Naive thymus-derived CD4-positive, alpha-beta T cell (primary cell): ENCODE data around the gene METAP2. TPM values are rescaled to one million over a fixed set of nuclear protein-coding genes. Genes with fewer than 3 reads are reported as not detected.
"Not testable (repeated sequence)": the region's sequence is repeated elsewhere in the genome, so short reads cannot be mapped to it uniquely, and the experiment has no call there.

Experiments used
- ATAC-seq: fragments of 150-1000 bp; cut with Tn5 transposase; 2 replicates; pipeline ENCODE4 v1.10.0; 2021; ENCODE audit warnings: mild to moderate bottlenecking, moderate library complexity
- CTCF ChIA-PET: fragments of 350-600 bp; sonication (Branson Sonifier 250); formaldehyde crosslinking; loops from one replicate; lab custom pipeline; 2021; ENCODE audit warnings: antibody characterized with exemption; lab: Charles Lee
- POLR2A ChIA-PET: fragments of 350-600 bp; sonication (Branson Sonifier 250); formaldehyde crosslinking; loops from one replicate; lab custom pipeline; 2021; ENCODE audit warnings: antibody characterized with exemption, inconsistent platforms; lab: Charles Lee
- DNase-seq, 9 donors: peaks; one replicate each; pipeline versions ENCODE4 v3.0.0 to v3.0.0-alpha.2; 2020 to 2022; ENCODE audit warnings: mixed read lengths in 1 of 9
- H3K27ac ChIP-seq: one replicate; pipeline ENCODE4 v1.7.0; 2013; ENCODE audit warnings: mild to moderate bottlenecking, low read depth, low read length, moderate library complexity
- H3K27me3 ChIP-seq, 2 donors: one replicate each; pipeline ENCODE4 v1.7.0; 2013; ENCODE audit warnings: low read length in 2 of 2, mild to moderate bottlenecking in 2 of 2, moderate library complexity in 2 of 2; ENCODE audit not compliant: control insufficient read depth in 2 of 2, insufficient read depth in 2 of 2
- H3K36me3 ChIP-seq, 3 experiments: 1 replicate in 2 of 3; 2 replicates in 1 of 3; pipeline ENCODE4 v1.7.0; 2013; ENCODE audit warnings: low read length in 3 of 3, mild to moderate bottlenecking in 3 of 3, moderate library complexity in 1 of 3; ENCODE audit not compliant: insufficient read depth in 3 of 3, control insufficient read depth in 2 of 3
- H3K4me1 ChIP-seq, 2 donors: one replicate each; pipeline ENCODE4 v1.7.0; 2013; ENCODE audit warnings: low read length in 2 of 2, mild to moderate bottlenecking in 2 of 2, moderate library complexity in 1 of 2; ENCODE audit not compliant: control insufficient read depth in 2 of 2, insufficient read depth in 2 of 2
- H3K4me3 ChIP-seq: 2 replicates; pipeline ENCODE4 v1.7.0; 2013; ENCODE audit warnings: mild to moderate bottlenecking, low read length
- H3K9me3 ChIP-seq, 3 experiments: 1 replicate in 2 of 3; 2 replicates in 1 of 3; pipeline ENCODE4 v1.7.0; 2013; ENCODE audit warnings: low read length in 3 of 3; ENCODE audit not compliant: control insufficient read depth in 2 of 3
- H3K27ac Mint-ChIP-seq, 9 donors: one replicate each; pipeline ENCODE4 v1.8.0; 2020 to 2022; ENCODE audit warnings: mixed read lengths in 9 of 9, mild to moderate bottlenecking in 8 of 9, moderate library complexity in 5 of 9, inconsistent platforms in 2 of 9
- H3K27me3 Mint-ChIP-seq, 5 donors: one replicate each; pipeline ENCODE4 v1.8.0; 2021 to 2022; ENCODE audit warnings: mixed read lengths in 5 of 5, mild to moderate bottlenecking in 1 of 5
- H3K36me3 Mint-ChIP-seq, 5 donors: one replicate each; pipeline ENCODE4 v1.8.0; 2020 to 2022; ENCODE audit warnings: mixed read lengths in 5 of 5, mild to moderate bottlenecking in 3 of 5, inconsistent platforms in 1 of 5
- H3K4me1 Mint-ChIP-seq, 7 donors: one replicate each; pipeline ENCODE4 v1.8.0; 2020 to 2022; ENCODE audit warnings: mixed read lengths in 7 of 7, mild to moderate bottlenecking in 3 of 7, inconsistent platforms in 1 of 7
- H3K4me3 Mint-ChIP-seq, 10 donors: one replicate each; pipeline ENCODE4 v1.8.0; 2020 to 2022; ENCODE audit warnings: mild to moderate bottlenecking in 10 of 10, mixed read lengths in 10 of 10, moderate library complexity in 6 of 10, inconsistent platforms in 2 of 10
- H3K9me3 Mint-ChIP-seq, 11 donors: one replicate each; pipeline ENCODE4 v1.8.0; 2020 to 2022; ENCODE audit warnings: mixed read lengths in 11 of 11, mild to moderate bottlenecking in 4 of 11, inconsistent platforms in 1 of 11, moderate library complexity in 1 of 11
- intact Hi-C, 2 donors: fragments of 100-400 bp; cut with micrococcal nuclease; formaldehyde crosslinking; loops; one replicate each; pipeline ENCODE4 v1.15.1; 2023
- polyA plus RNA-seq, 2 donors: library from polyadenylated mRNA; unstranded; fragments of 300-500 nt; fragmentation: Illumina TruSeq; gene quantifications; one replicate each; pipeline ENCODE4 v1.2.3, GENCODE V29; 2021
- total RNA-seq, 6 experiments: library from RNA in 5 of 6; stranded (reverse) in 5 of 6; gene quantifications; 1 replicate in 5 of 6; 2 replicates in 1 of 6; pipeline ENCODE4 v1.2.3 and lab custom pipeline; 2021 to 2026

Gene METAP2
- total and polyA plus RNA-seq, 7 experiments from 2014 or later = 37.8 to 79.9 (median 50.2) TPM

DNA sequence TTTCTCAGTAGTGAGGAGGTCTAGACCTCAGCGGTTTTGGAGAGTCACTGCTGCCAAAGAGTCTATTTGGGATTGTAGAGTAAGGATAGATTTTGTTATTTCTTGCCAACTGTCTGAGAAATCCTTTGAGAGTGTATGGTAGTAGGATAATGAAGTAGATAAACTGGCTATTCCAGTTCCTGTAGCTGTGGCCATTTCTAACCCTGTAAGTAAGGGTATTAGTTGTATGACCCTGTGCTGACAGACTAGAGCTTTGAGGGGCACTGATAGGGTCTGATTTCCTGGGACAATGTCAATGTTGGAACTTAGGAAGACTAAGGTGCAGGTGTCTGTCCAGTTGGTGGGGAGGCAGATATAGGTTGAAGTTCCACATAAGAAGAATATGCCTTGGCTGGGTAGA is 24.3 kb upstream of the METAP2 start:
- H3K4me1 ChIP-seq, H3K36me3 ChIP-seq, POLR2A ChIA-PET, H3K9me3 ChIP-seq, H3K4me3 Mint-ChIP-seq, H3K4me3 ChIP-seq, H3K27ac ChIP-seq, H3K27ac Mint-ChIP-seq, H3K9me3 Mint-ChIP-seq, H3K27me3 ChIP-seq, ATAC-seq, intact Hi-C loops, H3K4me1 Mint-ChIP-seq, DNase-seq, H3K36me3 Mint-ChIP-seq, CTCF ChIA-PET: not testable (repeated sequence)
- peaks cover 23 to 43% (median 29%) of the 10 kb centered on the region in 5 donors for H3K27me3 Mint-ChIP-seq

DNA sequence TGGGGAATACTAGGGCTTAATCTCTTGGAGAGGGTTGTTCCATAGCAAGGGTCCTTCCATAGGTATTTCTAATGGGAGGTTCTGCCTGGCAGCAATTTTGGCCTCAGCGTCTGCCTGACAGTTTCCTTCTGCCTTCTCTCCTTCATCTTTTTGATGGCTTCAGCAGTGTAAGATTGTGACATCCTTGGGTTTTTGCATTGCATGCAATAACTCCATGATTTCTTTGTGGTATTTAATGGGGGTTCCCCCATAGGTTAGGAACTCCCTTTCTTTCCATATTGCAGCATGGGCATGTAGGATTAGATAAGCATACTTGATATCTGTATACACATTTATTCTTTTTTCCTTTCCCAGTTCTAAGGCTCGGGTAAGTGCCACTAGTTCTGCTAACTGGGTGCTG is 21.5 kb upstream of the METAP2 start:
- H3K4me1 ChIP-seq, H3K36me3 ChIP-seq, DNase-seq, ATAC-seq, H3K4me1 Mint-ChIP-seq, CTCF ChIA-PET, H3K9me3 ChIP-seq, intact Hi-C loops, H3K4me3 ChIP-seq, H3K27ac Mint-ChIP-seq, H3K27me3 ChIP-seq, POLR2A ChIA-PET, H3K27ac ChIP-seq, H3K4me3 Mint-ChIP-seq, H3K36me3 Mint-ChIP-seq: not testable (repeated sequence)
- peaks cover 0 to 19% (median 10%) of the 10 kb centered on the region in 11 donors for H3K9me3 Mint-ChIP-seq
- peaks cover under 1 to 28% (median 15%) of the 10 kb centered on the region in 5 donors for H3K27me3 Mint-ChIP-seq

DNA sequence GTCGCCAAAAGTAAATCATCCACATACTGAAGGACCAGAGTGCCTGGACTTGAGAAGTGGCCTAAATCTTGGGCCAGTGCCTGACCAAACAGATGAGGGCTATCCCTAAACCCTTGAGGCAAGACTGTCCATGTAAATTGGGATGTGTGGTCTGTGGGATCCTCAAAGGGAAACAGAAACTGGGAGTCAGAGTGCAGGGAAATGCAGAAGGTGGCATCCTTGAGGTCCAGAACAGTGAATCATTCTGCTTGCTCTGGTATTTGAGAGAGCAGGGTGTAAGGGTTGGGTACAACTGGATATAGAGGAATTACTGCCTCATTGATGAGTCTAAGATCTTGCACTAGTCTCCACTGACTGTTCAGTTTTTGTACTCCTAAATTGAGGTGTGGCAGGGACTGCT is 20.1 kb upstream of the METAP2 start:
- H3K27ac ChIP-seq, CTCF ChIA-PET, H3K4me3 Mint-ChIP-seq, H3K4me3 ChIP-seq, H3K36me3 ChIP-seq, H3K4me1 Mint-ChIP-seq, H3K27me3 ChIP-seq, DNase-seq, H3K4me1 ChIP-seq, ATAC-seq, POLR2A ChIA-PET, H3K27ac Mint-ChIP-seq, intact Hi-C loops: not testable (repeated sequence)
- H3K36me3 Mint-ChIP-seq = peaks cover 0 to 13% (median 3%) of the 10 kb centered on the region in 5 donors
- H3K9me3 Mint-ChIP-seq = peaks cover 0 to 32% (median 18%) of the 10 kb centered on the region in 11 donors
- H3K9me3 ChIP-seq = peaks cover 0 to 13% (median 0%) of the 10 kb centered on the region in 3 experiments
- H3K27me3 Mint-ChIP-seq = peaks cover 0 to 19% (median 14%) of the 10 kb centered on the region in 5 donors

DNA sequence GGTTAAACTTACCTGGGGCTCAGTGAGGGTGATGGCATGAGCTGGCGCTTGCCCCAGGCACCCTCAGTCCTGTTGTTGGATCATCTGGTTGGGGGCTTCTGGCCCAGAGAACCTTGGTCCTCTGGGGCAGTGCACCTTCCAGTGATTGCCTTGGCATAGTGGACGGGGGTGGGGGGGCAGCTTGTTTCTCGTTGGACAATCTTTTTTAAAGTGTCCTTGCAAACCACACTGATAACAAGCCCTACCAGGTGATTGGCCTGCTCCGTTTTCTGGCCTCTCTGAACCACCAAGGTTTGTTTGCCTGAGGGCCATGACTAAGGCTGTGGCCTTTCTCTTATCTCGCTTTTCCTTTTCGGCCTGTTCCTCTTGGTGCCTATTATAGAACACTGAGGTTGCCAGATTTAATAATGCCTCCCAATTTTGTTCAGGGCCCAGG is 19.2 kb upstream of the METAP2 start:
- DNase-seq, intact Hi-C loops, H3K27ac Mint-ChIP-seq, H3K27me3 ChIP-seq, H3K4me3 ChIP-seq, CTCF ChIA-PET, H3K4me3 Mint-ChIP-seq, ATAC-seq, POLR2A ChIA-PET, H3K27ac ChIP-seq, H3K4me1 Mint-ChIP-seq, H3K36me3 ChIP-seq, H3K4me1 ChIP-seq: not testable (repeated sequence)
- peaks cover 0 to 13% (median 3%) of the 10 kb centered on the region in 5 donors for H3K36me3 Mint-ChIP-seq
- peaks cover 0 to 13% (median 11%) of the 10 kb centered on the region in 5 donors for H3K27me3 Mint-ChIP-seq
- peaks cover 0 to 13% (median 0%) of the 10 kb centered on the region in 3 experiments for H3K9me3 ChIP-seq
- peaks cover 0 to 37% (median 19%) of the 10 kb centered on the region in 11 donors for H3K9me3 Mint-ChIP-seq

DNA sequence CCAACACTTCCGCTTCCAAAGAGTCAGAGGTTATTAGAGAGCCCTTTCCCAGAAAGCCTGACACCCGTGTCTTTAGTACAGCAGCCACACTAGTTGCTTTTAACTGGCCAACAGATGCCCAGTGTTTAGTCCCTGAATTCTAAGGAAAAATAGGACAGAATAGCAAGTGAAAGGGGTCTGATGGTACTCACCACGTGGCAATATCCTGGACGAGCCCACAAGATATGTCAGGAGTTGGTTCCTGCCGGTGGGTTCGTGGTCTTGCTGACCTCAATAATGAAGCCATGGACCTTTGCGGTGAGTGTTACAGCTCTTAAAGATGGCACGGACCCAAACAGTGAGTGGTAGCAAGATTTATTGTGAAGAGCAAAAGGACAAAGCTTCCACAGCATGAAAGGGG is 16.3 kb upstream of the METAP2 start:
- H3K9me3 ChIP-seq = peaks cover 0 to 13% (median 0%) of the 10 kb centered on the region in 3 experiments
- H3K4me3 Mint-ChIP-seq, H3K4me1 ChIP-seq, CTCF ChIA-PET, H3K27me3 Mint-ChIP-seq, H3K4me3 ChIP-seq, H3K4me1 Mint-ChIP-seq, H3K27ac Mint-ChIP-seq, ATAC-seq, H3K27me3 ChIP-seq, H3K36me3 ChIP-seq, H3K27ac ChIP-seq, DNase-seq, intact Hi-C loops, POLR2A ChIA-PET: not testable (repeated sequence)
- Mint-ChIP-seq H3K36me3 (peaks cover 0 to 13% (median 3%) of the 10 kb centered on the region in 5 donors), H3K9me3 (peaks cover 0 to 37% (median 19%) of the 10 kb centered on the region in 11 donors)

DNA sequence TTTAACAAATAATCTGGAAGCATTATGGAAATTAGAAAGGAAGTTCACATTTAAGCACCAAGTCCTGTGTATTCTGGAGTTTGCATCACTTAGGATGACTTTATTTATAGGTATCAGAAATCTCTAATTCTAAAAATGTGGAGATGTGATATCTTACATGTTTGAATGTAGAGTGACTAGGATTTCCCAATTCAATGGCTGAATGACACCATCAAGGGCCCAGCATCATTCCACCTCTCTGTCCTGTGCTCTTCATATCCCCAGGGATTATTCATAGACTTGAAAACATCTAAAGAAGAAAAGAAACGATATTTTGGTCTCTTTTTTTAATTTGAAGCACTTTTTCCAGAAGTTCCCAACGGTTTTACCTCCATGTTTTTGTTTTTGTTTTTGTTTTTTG is 15.2 kb upstream of the METAP2 start:
- CTCF ChIA-PET = no interaction called here
- Histone ChIP-seq H3K4me3 (no peak overlapping the region), H3K4me1 (no peaks in the 10 kb centered on the region), H3K27ac (no peak overlapping the region), H3K36me3 (no peaks in the 10 kb centered on the region), H3K9me3 (peaks cover 0 to 13% (median 0%) of the 10 kb centered on the region in 3 experiments), H3K27me3 (no peaks in the 10 kb centered on the region)
- POLR2A ChIA-PET = no interaction called here
- no peak for DNase-seq
- ATAC-seq = no peak
- H3K27me3 Mint-ChIP-seq = peaks cover 0 to 4% (median 0%) of the 10 kb centered on the region in 5 donors
- H3K27ac Mint-ChIP-seq = no peak overlapping the region
- H3K4me3 Mint-ChIP-seq = no peak overlapping the region
- intact Hi-C loops = no loop called here
- H3K4me1 Mint-ChIP-seq = no peaks in the 10 kb centered on the region
- H3K36me3 Mint-ChIP-seq = peaks cover 0 to 13% (median 3%) of the 10 kb centered on the region in 5 donors
- H3K9me3 Mint-ChIP-seq = peaks cover 0 to 37% (median 19%) of the 10 kb centered on the region in 11 donors

DNA sequence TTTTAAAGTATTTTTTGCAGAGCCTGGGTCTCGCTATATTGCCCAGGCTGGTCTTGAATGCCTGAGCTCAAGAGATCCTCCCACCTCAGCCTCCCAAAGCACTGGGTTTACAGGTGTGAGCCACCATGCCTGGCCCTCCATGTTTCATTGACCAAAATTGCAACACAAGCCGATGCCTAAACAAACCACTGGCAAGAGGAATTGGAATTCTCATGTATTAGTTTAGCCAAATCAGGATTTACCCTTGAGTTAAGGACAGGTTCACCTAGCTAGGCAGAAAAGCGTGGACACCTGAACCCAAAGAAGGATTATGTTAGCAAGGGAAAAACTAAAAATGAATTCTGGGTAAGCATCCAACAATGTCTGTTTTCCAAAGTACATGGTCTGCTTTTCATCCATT is 14.6 kb upstream of the METAP2 start:
- DNase-seq (no peak), ATAC-seq (no peak)
- Histone ChIP-seq H3K9me3 (peaks cover 0 to 13% (median 0%) of the 10 kb centered on the region in 3 experiments), H3K27ac (no peak overlapping the region), H3K4me1 (no peaks in the 10 kb centered on the region), H3K36me3 (no peaks in the 10 kb centered on the region), H3K4me3 (no peak overlapping the region), H3K27me3 (no peaks in the 10 kb centered on the region)
- peaks cover 0 to 4% (median 0%) of the 10 kb centered on the region in 5 donors for H3K27me3 Mint-ChIP-seq
- H3K9me3 Mint-ChIP-seq = peaks cover 0 to 37% (median 19%) of the 10 kb centered on the region in 11 donors
- peaks cover 0 to 13% (median 3%) of the 10 kb centered on the region in 5 donors for H3K36me3 Mint-ChIP-seq
- intact Hi-C loops = no loop called here
- H3K4me1 Mint-ChIP-seq = no peaks in the 10 kb centered on the region
- POLR2A ChIA-PET = no interaction called here
- CTCF ChIA-PET = interaction anchor here (0.6 kb wide), 1 partner anchor 73 kb away, joined by 3 read pairs; no protein-coding TSS in a partner anchor
- no peak overlapping the region for H3K27ac Mint-ChIP-seq
- H3K4me3 Mint-ChIP-seq = no peak overlapping the region
